HG03521 (cell line): Measurements from ENCODE around the gene ZNF679.
"Not testable (repeated sequence)": the region's sequence is repeated elsewhere in the genome, so short reads cannot be mapped to it uniquely, and the experiment has no call there.

Source experiments
- ATAC-seq: cut with Tn5 transposase; IDR thresholded peaks from one replicate; pipeline ENCODE4 v1.9.1; 2021; ENCODE audit warnings: mild to moderate bottlenecking, moderate library complexity; ENCODE audit not compliant: unreplicated experiment

The ZNF679 gene

GRCh38 chr7:64308016-64308270 lies 79.7 kb downstream of the ZNF679 start:
- ATAC-seq = no peak

DNA sequence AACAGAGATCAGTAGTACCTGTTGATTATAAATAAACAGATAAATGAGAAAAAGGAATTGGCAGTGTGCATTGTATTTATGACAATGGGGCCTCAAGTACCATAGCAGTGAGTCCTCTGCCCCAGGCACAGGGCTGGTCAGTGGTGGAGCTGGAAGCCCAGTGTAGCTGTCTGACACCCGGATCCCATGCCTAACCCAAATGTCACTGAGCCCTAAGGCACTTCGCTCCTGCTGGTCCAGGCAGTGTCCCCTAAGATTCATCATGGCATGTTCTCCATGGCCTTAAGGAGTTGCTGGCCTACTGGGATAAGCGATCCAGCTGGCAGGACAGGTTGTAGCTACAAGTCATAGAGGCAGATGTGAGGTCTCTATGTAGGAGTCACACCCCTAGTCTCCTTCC lies 82.2 kb downstream of the ZNF679 start:
- ATAC-seq = no peak

GRCh38 chr7:64312826-64313225 lies 84.6 kb downstream of the ZNF679 start:
- no peak for ATAC-seq

DNA sequence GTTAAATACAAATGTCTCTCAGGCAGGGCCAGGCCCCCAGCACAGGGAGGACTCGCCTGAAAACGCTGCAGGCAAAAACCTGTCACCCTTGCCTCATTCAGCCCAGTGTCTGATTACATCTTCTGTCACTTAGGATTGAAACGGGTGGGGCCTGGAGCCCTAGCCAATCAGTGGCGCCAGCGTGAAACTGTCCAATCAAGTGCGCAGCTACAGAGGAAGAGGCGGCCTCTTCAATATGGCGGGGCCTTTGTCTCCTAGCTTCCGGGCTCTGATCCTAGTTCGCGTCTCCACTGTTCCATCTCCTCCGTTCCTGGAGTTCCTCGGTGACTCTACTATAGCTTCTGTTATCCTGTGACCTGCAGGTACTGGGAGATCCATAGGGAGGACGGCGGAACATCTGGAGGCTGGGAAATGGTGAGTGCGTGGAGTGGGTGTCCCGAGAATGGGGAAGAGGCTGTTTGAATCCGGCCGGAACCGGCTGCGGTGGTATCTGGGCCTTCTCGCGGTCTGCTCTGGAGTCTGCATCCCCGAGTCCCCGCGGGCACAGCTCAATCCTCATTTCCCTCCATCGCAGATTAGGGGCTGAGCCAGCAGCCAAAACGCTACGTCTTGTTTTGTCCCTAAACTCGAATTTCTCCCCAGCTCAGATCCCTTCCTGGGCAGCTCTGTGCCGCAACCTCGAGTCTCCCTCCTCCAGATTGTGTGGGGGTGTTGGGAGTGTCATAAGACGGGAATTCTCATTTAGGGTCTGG lies 85.6 kb downstream of the ZNF679 start, which contains the start of gene ZNF736:
Gene ZNF736 (plus strand): TSS at position 222 of the 752 bp plus-strand sequence. CDS start 190 bp downstream, at position 412.
- ATAC-seq = peak; percentile 100

DNA sequence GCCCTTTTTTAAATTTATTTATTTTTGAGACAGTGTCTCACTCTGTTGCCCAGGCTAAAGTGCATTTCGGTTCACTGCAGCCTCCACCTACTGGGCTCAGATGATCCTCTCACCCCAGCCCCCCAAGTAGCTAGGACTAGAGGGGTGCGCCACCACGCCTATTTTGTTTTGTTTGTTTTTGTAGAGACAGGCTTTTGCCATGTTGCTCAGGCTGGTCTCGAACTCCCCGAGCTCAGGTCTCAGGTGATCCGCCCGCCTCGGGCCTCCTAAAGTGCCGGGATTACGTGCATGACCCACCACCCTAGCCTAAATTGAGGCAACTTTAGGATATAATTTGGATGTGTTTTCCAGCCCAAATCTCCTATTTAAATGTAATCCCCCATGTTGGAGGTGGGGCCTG lies 86.3 kb downstream of the ZNF679 start:
- no peak for ATAC-seq

GRCh38 chr7:64316031-64316742 lies 87.9 kb downstream of the ZNF679 start:
- ATAC-seq = not testable (repeated sequence)
